BJ (cell line): ENCODE data around the gene FNBP1. TPM values are rescaled to one million over a fixed set of nuclear protein-coding genes. Genes with fewer than 3 reads are reported as not detected.
"Not testable (repeated sequence)": the region's sequence is repeated elsewhere in the genome, so short reads cannot be mapped to it uniquely, and the experiment has no call there.

ENCODE experiments used
- CTCF ChIA-PET: fragments of 350-600 bp; formaldehyde crosslinking; extraction: SDS; loops from one replicate; lab custom pipeline; 2021; ENCODE audit warnings: antibody characterized with exemption, inconsistent platforms; lab: Yijun Ruan, JAX
- POLR2A ChIA-PET: fragments of 300-600 bp; sonication (Branson Sonifier 250); formaldehyde crosslinking; extraction: SDS; loops from one replicate; lab custom pipeline; 2021; ENCODE audit warnings: antibody characterized with exemption; lab: Charles Lee
- DNase-seq: peaks from one replicate; pipeline ENCODE4 v3.0.0-alpha.2; 2011; ENCODE audit warnings: low read depth
- H3K27me3 ChIP-seq: 2 replicates; pipeline ENCODE4 v1.6.0; 2011; ENCODE audit warnings: low read length; ENCODE audit not compliant: control insufficient read depth, insufficient read depth
- H3K36me3 ChIP-seq: 2 replicates; pipeline ENCODE4 v1.5.1; 2011; ENCODE audit warnings: low read length; ENCODE audit not compliant: control insufficient read depth, insufficient read depth
- H3K4me3 ChIP-seq: 2 replicates; pipeline ENCODE4 v1.5.1; 2011; ENCODE audit warnings: low read depth, mild to moderate bottlenecking, control low read depth, low read length
- polyA plus RNA-seq: library from polyadenylated mRNA; depleted of rRNA; stranded (reverse); fragments of >200 nt; gene quantifications from 2 replicates; pipeline ENCODE4 v1.2.3, GENCODE V29; 2011
- TF ChIP-seq, protein P1 (sequence below): IDR thresholded peaks from 2 replicates; pipeline ENCODE4 v1.5.1; 2011; ENCODE audit warnings: low read depth, mild to moderate bottlenecking, control low read depth, inconsistent platforms, low read length, moderate library complexity; ENCODE audit not compliant: insufficient read depth

FNBP1 gene
- polyA plus RNA-seq, 1 experiment: 7.8 TPM

- no peak overlapping the region for H3K4me3 ChIP-seq
- H3K27me3 ChIP-seq: no peaks in the 10 kb centered on the region
- H3K36me3 ChIP-seq: no peaks in the 10 kb centered on the region
- ChIA-PET CTCF (no interaction called here), POLR2A (no interaction called here)
- TF ChIP-seq, protein P1, sequence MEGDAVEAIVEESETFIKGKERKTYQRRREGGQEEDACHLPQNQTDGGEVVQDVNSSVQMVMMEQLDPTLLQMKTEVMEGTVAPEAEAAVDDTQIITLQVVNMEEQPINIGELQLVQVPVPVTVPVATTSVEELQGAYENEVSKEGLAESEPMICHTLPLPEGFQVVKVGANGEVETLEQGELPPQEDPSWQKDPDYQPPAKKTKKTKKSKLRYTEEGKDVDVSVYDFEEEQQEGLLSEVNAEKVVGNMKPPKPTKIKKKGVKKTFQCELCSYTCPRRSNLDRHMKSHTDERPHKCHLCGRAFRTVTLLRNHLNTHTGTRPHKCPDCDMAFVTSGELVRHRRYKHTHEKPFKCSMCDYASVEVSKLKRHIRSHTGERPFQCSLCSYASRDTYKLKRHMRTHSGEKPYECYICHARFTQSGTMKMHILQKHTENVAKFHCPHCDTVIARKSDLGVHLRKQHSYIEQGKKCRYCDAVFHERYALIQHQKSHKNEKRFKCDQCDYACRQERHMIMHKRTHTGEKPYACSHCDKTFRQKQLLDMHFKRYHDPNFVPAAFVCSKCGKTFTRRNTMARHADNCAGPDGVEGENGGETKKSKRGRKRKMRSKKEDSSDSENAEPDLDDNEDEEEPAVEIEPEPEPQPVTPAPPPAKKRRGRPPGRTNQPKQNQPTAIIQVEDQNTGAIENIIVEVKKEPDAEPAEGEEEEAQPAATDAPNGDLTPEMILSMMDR: no peak
- no peak for DNase-seq
Observed at GRCh38 chr9:129989740-129990139, 53.2 kb downstream of the FNBP1 start.

DNA sequence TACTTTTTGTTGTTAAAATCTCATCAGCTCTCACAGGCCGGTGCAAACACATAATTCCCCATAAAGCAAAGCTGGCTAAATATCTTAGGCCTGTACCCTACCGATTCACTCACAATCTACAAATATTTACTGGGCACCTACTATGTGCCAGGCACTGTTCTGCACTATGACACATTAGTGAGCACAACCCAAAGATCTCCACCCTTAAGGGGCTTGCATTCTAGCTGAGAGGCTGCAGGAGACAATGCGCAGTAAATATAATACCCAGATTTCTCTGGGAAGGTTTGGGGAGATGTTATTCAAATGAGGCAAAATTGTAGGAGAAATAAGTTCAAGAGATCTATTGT lies 53.7 kb downstream of the FNBP1 start:
- CTCF ChIA-PET: no interaction called here
- no peaks in the 10 kb centered on the region for H3K36me3 ChIP-seq
- DNase-seq: no peak
- H3K27me3 ChIP-seq: no peaks in the 10 kb centered on the region
- H3K4me3 ChIP-seq: no peak overlapping the region
- TF ChIP-seq, protein P1: no peak
- POLR2A ChIA-PET: no interaction called here

- DNase-seq: no peak
Observed at GRCh38 chr9:129988607-129989361, 54.2 kb downstream of the FNBP1 start.

DNA sequence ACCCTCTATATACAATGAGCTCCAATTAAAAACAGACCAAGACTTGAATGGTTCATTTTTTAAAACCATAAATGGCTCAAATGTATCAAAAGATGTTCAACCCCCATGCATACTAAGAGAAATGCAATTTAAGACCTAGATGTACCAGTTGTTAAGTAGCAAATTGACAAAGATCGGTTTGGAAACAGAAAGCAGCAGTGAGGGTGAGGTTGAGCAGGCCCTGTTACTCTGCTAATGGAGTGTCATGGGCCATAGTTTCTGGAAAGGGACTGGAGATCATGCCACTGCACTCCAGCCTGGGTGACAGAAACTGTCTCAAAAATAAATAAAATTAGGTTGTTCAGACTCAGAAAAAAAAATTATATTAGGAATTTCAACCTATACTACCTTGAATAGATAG lies 55.0 kb downstream of the FNBP1 start:
- Histone ChIP-seq H3K4me3 (no peak overlapping the region), H3K27me3 (no peaks in the 10 kb centered on the region), H3K36me3 (no peaks in the 10 kb centered on the region)
- ChIA-PET CTCF (no interaction called here), POLR2A (no interaction called here)
- TF ChIP-seq, protein P1: no peak
- DNase-seq: no peak

More at GRCh38 chr9:129988607-129989361, 54.2 kb downstream of the FNBP1 start:
- TF ChIP-seq, protein P1: no peak
- Histone ChIP-seq H3K27me3 (no peaks in the 10 kb centered on the region), H3K4me3 (no peak overlapping the region), H3K36me3 (no peaks in the 10 kb centered on the region)
- ChIA-PET POLR2A (no interaction called here), CTCF (no interaction called here)

DNA sequence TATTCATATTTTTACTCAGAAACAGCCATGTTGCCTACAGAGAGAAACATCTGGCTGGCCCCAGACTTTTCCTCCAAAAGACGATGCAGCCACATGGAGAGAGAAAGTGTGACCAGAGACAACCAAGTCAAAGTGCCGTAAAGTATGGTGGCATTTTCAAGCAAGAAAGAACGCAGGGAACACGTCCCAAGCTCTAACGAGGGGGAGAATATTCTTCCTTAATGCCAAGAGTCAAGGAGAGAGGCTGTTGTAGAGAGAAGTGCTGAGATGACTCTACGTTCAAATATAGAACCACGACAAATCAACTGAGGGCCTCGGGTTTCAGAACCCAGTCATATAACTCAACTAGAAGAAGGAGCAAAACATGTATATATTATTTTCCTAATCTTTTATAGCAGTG lies 55.9 kb downstream of the FNBP1 start:
- H3K27me3 ChIP-seq: no peaks in the 10 kb centered on the region
- ChIA-PET POLR2A (no interaction called here), CTCF (interaction anchor here (0.7 kb wide), 1 partner anchor 45 kb away, joined by 3 read pairs; no protein-coding TSS in a partner anchor)
- no peaks in the 10 kb centered on the region for H3K36me3 ChIP-seq
- no peak for DNase-seq
- TF ChIP-seq, protein P1: no peak
- H3K4me3 ChIP-seq: no peak overlapping the region

DNA sequence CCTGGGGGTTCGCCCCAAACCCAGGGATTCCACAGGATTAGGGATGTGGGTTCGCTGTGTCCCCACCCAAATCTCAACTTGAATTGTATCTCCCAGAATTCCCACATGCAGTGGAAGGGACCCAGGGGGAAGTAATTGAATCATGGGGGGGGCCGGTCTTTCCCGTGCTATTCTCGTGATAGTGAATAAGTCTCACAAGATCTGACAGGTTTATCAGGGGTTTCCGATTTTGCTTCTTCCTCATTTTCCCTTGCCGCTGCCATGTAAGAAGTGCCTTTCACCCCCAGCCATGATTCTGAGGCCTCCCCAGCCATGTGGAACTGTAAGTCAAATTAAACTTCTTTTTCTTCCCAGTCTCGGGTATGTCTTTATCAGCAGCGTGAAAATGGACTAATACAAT lies 58.4 kb downstream of the FNBP1 start:
- H3K36me3 ChIP-seq, DNase-seq, POLR2A ChIA-PET, H3K27me3 ChIP-seq, H3K4me3 ChIP-seq: not testable (repeated sequence)
- CTCF ChIA-PET: interaction anchor here (1.2 kb wide), 1 partner anchor 10 kb away, joined by 3 read pairs; no protein-coding TSS in a partner anchor
